ENCODE data around the gene LRRN4CL.

Gene LRRN4CL

DNA sequence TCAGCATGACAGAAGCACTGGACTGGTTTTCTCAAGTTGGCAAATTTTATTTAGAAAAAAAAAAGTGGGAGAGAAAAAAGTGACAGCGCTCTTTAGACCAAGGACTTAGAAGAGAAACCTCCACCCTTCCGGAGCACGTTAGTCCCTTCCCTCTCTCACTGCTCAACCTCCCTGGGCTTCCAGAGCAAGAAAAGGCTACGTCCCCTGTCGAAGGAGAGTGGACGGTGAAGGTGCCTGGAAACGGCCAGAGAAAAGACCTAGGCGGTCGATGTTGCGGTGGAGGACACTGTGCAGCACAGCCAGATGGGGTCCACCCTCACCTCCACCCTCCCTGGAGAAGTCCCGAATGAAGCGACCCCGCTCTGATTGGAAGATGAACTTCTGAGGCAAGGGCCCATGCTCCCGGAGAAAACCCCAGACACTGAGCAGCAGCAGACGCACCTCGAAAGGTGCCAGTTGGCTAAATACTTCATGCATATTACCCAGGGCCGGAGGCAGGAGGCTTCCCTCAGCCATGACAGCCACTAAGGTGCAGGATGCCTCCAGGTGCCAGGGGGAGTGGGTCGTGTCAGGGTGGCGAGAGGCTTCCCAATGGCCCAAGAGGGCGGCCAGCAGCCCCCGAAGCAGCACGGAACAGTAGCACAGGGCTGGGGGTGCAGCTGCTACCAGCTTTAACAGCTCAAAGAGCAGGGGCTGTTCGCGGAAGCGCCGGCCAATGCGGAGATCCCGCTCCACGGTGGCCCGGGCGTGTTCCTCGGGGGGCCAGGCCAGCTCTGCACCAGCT, 42.3 kb downstream of the LRRN4CL start:
- no peak for DNase-seq (ENCODE audit: low spot score)

- peak; percentile 100 for DNase-seq (ENCODE audit: low spot score)
Observed at GRCh38 chr11:62645946-62646824, 43.1 kb downstream of the LRRN4CL start, which contains the start of gene GANAB. Gene GANAB, minus strand, starts transcription at chr11:62646613. Its CDS starts 14 bp downstream, at chr11:62646599.

DNA sequence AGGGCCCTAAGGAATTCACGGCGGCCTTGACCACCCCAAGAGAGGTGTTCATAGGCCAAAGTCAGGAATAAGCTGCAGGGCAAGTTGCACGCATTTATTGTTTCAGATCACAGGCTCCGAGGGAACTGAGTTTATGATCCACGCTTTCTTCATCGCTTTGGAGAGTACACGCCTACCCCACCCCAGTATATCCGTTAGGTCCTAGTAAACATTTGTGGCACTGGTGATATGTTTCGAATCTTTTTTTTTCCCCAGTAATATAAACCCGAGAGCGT, 43.7 kb downstream of the LRRN4CL start:
- no peak for DNase-seq (ENCODE audit: low spot score)

DNA sequence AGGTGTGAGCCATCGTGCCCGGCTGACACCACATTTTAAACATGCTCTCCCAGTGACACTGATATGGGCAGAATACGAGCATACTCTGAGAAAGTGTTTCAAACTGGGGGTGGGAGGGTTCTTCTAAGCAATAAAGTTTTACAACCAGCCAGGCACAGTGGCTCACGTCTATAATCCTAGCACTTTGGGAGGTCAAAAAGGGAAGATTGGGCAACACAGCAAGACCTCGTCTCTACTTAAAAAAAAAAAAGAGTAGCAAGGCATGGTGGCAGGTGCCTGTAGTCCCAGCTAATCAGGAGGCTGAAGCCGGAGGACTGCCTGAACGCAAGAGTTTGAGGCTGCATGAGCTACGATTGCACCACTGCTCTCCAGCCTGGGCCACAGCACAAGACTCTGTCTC, 45.1 kb downstream of the LRRN4CL start:
- DNase-seq (ENCODE audit: low spot score): no peak

Measured in AG08396 (cell line).